Keratinocyte (primary cell): ENCODE results near the gene HPS4. TPM values are rescaled to one million over a fixed set of nuclear protein-coding genes. Genes with fewer than 3 reads are reported as not detected.

ENCODE experiments used
- DNase-seq: peaks from one replicate; pipeline ENCODE4 v3.0.0-alpha.2; 2011; ENCODE audit warnings: low read depth, missing footprints, low spot score
- FAIRE-seq: peaks from 2 replicates; lab custom pipeline; 2011; peaks lifted over from hg19 to GRCh38; lab: Jason Lieb, UNC
- H2AFZ ChIP-seq: 2 replicates; pipeline ENCODE4 v1.6.0; 2012; ENCODE audit warnings: low read length, control low read depth, inconsistent platforms; ENCODE audit not compliant: control insufficient read depth
- H3K27ac ChIP-seq: 2 replicates; pipeline ENCODE4 v1.5.1; 2011; ENCODE audit warnings: low read length; ENCODE audit not compliant: control insufficient read depth, insufficient read depth
- H3K27me3 ChIP-seq: 3 replicates; pipeline ENCODE4 v1.6.0; 2011; ENCODE audit warnings: low read length; ENCODE audit not compliant: control insufficient read depth, insufficient read depth; ENCODE audit errors: extremely low read depth
- H3K36me3 ChIP-seq, 2 experiments: 2 replicates in 1 of 2; 3 replicates in 1 of 2; pipeline ENCODE4 v1.5.1; 2011; ENCODE audit warnings: low read length in 2 of 2, mild to moderate bottlenecking in 1 of 2; ENCODE audit not compliant: control insufficient read depth in 2 of 2, insufficient read depth in 2 of 2; ENCODE audit errors: extremely low read depth in 1 of 2
- H3K4me1 ChIP-seq: 3 replicates; pipeline ENCODE4 v1.5.1; 2011; ENCODE audit warnings: low read length; ENCODE audit not compliant: control insufficient read depth, insufficient read depth; ENCODE audit errors: extremely low read depth
- H3K4me2 ChIP-seq: 3 replicates; pipeline ENCODE4 v1.6.0; 2011; ENCODE audit warnings: low read depth, low read length; ENCODE audit not compliant: control insufficient read depth, insufficient read depth; ENCODE audit errors: extremely low read depth
- H3K4me3 ChIP-seq, 3 experiments: fragments of 200-600 bp in 1 of 3; sonication (generic) in 1 of 3; 2 replicates in 2 of 3; 3 replicates in 1 of 3; pipeline ENCODE4 v1.5.1; 2011 to 2016; ENCODE audit warnings: low read length in 3 of 3, mild to moderate bottlenecking in 3 of 3, control low read depth in 2 of 3, inconsistent platforms in 1 of 3, low read depth in 1 of 3, mixed read lengths in 1 of 3, mixed run types in 1 of 3, moderate library complexity in 1 of 3; ENCODE audit not compliant: control insufficient read depth in 2 of 3, insufficient read depth in 2 of 3; ENCODE audit errors: extremely low read depth in 1 of 3
- H3K79me2 ChIP-seq: 2 replicates; pipeline ENCODE4 v1.6.0; 2012; ENCODE audit warnings: low read length; ENCODE audit not compliant: control insufficient read depth, insufficient read depth
- H3K9ac ChIP-seq: 3 replicates; pipeline ENCODE4 v1.6.0; 2011; ENCODE audit warnings: low read length; ENCODE audit not compliant: control insufficient read depth, insufficient read depth; ENCODE audit errors: extremely low read depth
- H3K9me1 ChIP-seq: 3 replicates; pipeline ENCODE4 v1.6.0; 2011; ENCODE audit warnings: low read length; ENCODE audit not compliant: control insufficient read depth, insufficient read depth; ENCODE audit errors: extremely low read depth
- H3K9me3 ChIP-seq: 2 replicates; pipeline ENCODE4 v1.5.1; 2012; ENCODE audit warnings: low read depth, low read length; ENCODE audit not compliant: control insufficient read depth
- H4K20me1 ChIP-seq: 3 replicates; pipeline ENCODE4 v1.6.0; 2011; ENCODE audit warnings: low read length; ENCODE audit not compliant: control insufficient read depth, insufficient read depth; ENCODE audit errors: extremely low read depth
- EZH2 ChIP-seq: IDR thresholded peaks from one replicate; pipeline ENCODE4 v1.6.1; 2012; ENCODE audit warnings: inconsistent platforms, mild to moderate bottlenecking, low read length, moderate library complexity
- dilution Hi-C: fragments of 300-500 bp; cut with MboI; formaldehyde crosslinking; loops from one replicate; pipeline ENCODE4 v1.7.0; 2020; ENCODE audit warnings: low sequenced_read_pairs; ENCODE audit not compliant: extremely low pct_ligation_motif_present
- polyA plus RNA-seq, 5 experiments: library from polyadenylated mRNA; depleted of rRNA in 3 of 5; stranded (reverse) in 3 of 5; stranded (forward) in 1 of 5; unstranded in 1 of 5; fragments of >200 nt; gene quantifications; 1 replicate in 1 of 5; 2 replicates in 3 of 5; 3 replicates in 1 of 5; pipeline versions ENCODE4 v1.2.1 to v1.2.3, GENCODE V29; 2011 to 2012; ENCODE audit warnings: missing spikeins in 2 of 5, low read depth in 1 of 5, low replicate concordance in 1 of 5
- TF ChIP-seq, protein P1 (sequence below), 3 experiments: IDR thresholded peaks in 1 of 3; conservative IDR thresholded peaks in 1 of 3; optimal IDR thresholded peaks in 1 of 3; 2 replicates in 2 of 3; 3 replicates in 1 of 3; pipeline versions ENCODE3 to v1.5.1; 2011; ENCODE audit warnings: low read length in 3 of 3, mild to moderate bottlenecking in 3 of 3, moderate library complexity in 2 of 3, control low read depth in 1 of 3, inconsistent platforms in 1 of 3; ENCODE audit not compliant: insufficient read depth in 2 of 3; ENCODE audit errors: extremely low read depth in 1 of 3

Gene HPS4
- polyA plus RNA-seq, 1 donor (not counting 4 experiments of a cell fraction or from before 2014, with no cell fraction given), result 21.3 TPM

DNA sequence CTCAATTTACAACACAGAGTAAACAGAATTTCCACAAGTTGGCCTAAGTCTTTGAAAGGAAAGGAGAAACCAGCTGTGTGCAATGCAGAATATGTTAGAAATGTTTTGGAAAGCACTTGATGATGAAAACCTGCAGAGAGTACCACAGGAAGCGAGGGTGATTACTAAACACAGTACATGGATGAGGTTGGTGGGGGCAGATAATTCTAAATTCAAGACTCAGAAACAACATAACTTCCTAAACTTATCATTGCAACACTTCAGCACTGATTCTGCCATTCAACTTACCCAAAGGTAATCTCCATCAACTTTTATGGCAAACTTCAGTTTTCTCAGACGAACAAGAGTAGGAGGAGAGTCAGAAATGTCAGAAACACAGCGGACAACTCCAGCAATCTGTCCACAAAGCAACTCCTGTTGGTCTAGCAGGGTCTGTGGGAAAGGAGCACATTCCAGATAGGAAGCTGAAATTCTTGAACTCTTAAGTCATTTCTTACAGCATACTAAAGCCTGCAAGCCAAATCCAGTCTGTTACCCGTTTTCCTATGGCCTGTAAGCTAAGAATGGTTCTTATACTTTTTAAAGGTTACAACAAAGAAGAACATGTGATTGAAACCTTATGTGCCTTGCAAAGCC is 6.8 kb downstream of the HPS4 start:
- FAIRE-seq (peak; percentile 29), DNase-seq (no peak)
- no peaks in the 10 kb centered on the region for H4K20me1 ChIP-seq
- H3K36me3 ChIP-seq, result peaks cover 3 to 44% of the 10 kb centered on the region in 2 experiments
- H3K9me1 ChIP-seq, result no peaks in the 10 kb centered on the region
- dilution Hi-C loops, result no loop called here
- H3K9me3 ChIP-seq, result no peaks in the 10 kb centered on the region
- no peak overlapping the region for H3K4me2 ChIP-seq
- H3K27ac ChIP-seq, result no peak overlapping the region
- H3K27me3 ChIP-seq, result no peaks in the 10 kb centered on the region
- peaks cover 12% of the 10 kb centered on the region for H3K79me2 ChIP-seq
- no peak overlapping the region for H3K4me3 ChIP-seq
- H2AFZ ChIP-seq, result no peak overlapping the region
- no peak for TF ChIP-seq EZH2
- TF ChIP-seq, protein P1, sequence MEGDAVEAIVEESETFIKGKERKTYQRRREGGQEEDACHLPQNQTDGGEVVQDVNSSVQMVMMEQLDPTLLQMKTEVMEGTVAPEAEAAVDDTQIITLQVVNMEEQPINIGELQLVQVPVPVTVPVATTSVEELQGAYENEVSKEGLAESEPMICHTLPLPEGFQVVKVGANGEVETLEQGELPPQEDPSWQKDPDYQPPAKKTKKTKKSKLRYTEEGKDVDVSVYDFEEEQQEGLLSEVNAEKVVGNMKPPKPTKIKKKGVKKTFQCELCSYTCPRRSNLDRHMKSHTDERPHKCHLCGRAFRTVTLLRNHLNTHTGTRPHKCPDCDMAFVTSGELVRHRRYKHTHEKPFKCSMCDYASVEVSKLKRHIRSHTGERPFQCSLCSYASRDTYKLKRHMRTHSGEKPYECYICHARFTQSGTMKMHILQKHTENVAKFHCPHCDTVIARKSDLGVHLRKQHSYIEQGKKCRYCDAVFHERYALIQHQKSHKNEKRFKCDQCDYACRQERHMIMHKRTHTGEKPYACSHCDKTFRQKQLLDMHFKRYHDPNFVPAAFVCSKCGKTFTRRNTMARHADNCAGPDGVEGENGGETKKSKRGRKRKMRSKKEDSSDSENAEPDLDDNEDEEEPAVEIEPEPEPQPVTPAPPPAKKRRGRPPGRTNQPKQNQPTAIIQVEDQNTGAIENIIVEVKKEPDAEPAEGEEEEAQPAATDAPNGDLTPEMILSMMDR (optimal IDR thresholded peaks at IDR 0.05 in 1 of 3, IDR thresholded peaks at IDR 0.05 in 1 of 3, conservative IDR thresholded peaks at IDR 0.05 in 1 of 3; ENCODE audit: extremely low read depth in 1 of 3, insufficient read depth in 2 of 3, low read length in 3 of 3), result no peak
- peaks cover 61% of the 10 kb centered on the region for H3K4me1 ChIP-seq
- no peak overlapping the region for H3K9ac ChIP-seq

- Histone ChIP-seq H3K79me2 (peaks cover 3% of the 10 kb centered on the region), H3K4me3 (no peak overlapping the region), H3K36me3 (peaks cover 6 to 57% of the 10 kb centered on the region in 2 experiments), H3K27ac (no peak overlapping the region), H3K9me3 (no peaks in the 10 kb centered on the region), H4K20me1 (no peaks in the 10 kb centered on the region), H3K4me2 (no peak overlapping the region), H3K27me3 (no peaks in the 10 kb centered on the region), H3K4me1 (peaks cover 59% of the 10 kb centered on the region), H3K9me1 (peaks cover 2% of the 10 kb centered on the region), H3K9ac (no peak overlapping the region), H2AFZ (no peak overlapping the region)
- FAIRE-seq, result no peak
- TF ChIP-seq, protein P1 (optimal IDR thresholded peaks at IDR 0.05 in 1 of 3, IDR thresholded peaks at IDR 0.05 in 1 of 3, conservative IDR thresholded peaks at IDR 0.05 in 1 of 3; ENCODE audit: extremely low read depth in 1 of 3, insufficient read depth in 2 of 3, low read length in 3 of 3), result no peak
- TF ChIP-seq EZH2, result no peak
- DNase-seq, result no peak
- dilution Hi-C loops, result no loop called here
Observed at GRCh38 chr22:26474682-26475081, 8.9 kb downstream of the HPS4 start.
